ENCODE data around the gene RNF180.
"Not testable (repeated sequence)": the region's sequence is repeated elsewhere in the genome, so short reads cannot be mapped to it uniquely, and the experiment has no call there.

The RNF180 gene

GRCh38 chr5:64181440-64181839 lies 15.8 kb downstream of the RNF180 start:
- no peak for DNase-seq (ENCODE audit: low spot score)

GRCh38 chr5:64183956-64184355 lies 18.3 kb downstream of the RNF180 start:
- DNase-seq (ENCODE audit: low spot score) = no peak

- DNase-seq (ENCODE audit: low spot score) = no peak
Measured at GRCh38 chr5:64184832-64185231, 19.2 kb downstream of the RNF180 start.

GRCh38 chr5:64188776-64189175 lies 23.1 kb downstream of the RNF180 start:
- no peak for DNase-seq (ENCODE audit: low spot score)

GRCh38 chr5:64190562-64191306 lies 25.1 kb downstream of the RNF180 start:
- DNase-seq (ENCODE audit: low spot score) = no peak

- no peak for DNase-seq (ENCODE audit: low spot score)
Measured at GRCh38 chr5:64195981-64196380, 30.3 kb downstream of the RNF180 start.

- DNase-seq (ENCODE audit: low spot score) = no peak
Measured at GRCh38 chr5:64199425-64199824, 33.8 kb downstream of the RNF180 start.

GRCh38 chr5:64201996-64202395 lies 36.4 kb downstream of the RNF180 start:
- DNase-seq (ENCODE audit: low spot score) = no peak

- no peak for DNase-seq (ENCODE audit: low spot score)
Measured at GRCh38 chr5:64206653-64207052, 41.0 kb downstream of the RNF180 start.

- no peak for DNase-seq (ENCODE audit: low spot score)
Measured at GRCh38 chr5:64207978-64208377, 42.3 kb downstream of the RNF180 start.

- DNase-seq (ENCODE audit: low spot score) = no peak
Measured at GRCh38 chr5:64209353-64209752, 43.7 kb downstream of the RNF180 start.

GRCh38 chr5:64210866-64211265 lies 45.2 kb downstream of the RNF180 start:
- no peak for DNase-seq (ENCODE audit: low spot score)

- DNase-seq (ENCODE audit: low spot score) = no peak
Measured at GRCh38 chr5:64213011-64213410, 47.4 kb downstream of the RNF180 start.

- DNase-seq (ENCODE audit: low spot score) = no peak
Measured at GRCh38 chr5:64213531-64213930, 47.9 kb downstream of the RNF180 start.

GRCh38 chr5:64214132-64214531 lies 48.5 kb downstream of the RNF180 start:
- DNase-seq (ENCODE audit: low spot score) = no peak

- DNase-seq (ENCODE audit: low spot score) = no peak
Measured at GRCh38 chr5:64221911-64222310, 56.3 kb downstream of the RNF180 start.

GRCh38 chr5:64225286-64225981 lies 59.8 kb downstream of the RNF180 start:
- not testable (repeated sequence) for DNase-seq (ENCODE audit: low spot score)

GRCh38 chr5:64227131-64227537 lies 61.5 kb downstream of the RNF180 start:
- not testable (repeated sequence) for DNase-seq (ENCODE audit: low spot score)

- DNase-seq (ENCODE audit: low spot score) = peak; percentile 34
Measured at GRCh38 chr5:64229163-64229774, 63.6 kb downstream of the RNF180 start.

GRCh38 chr5:64260756-64261155 lies 95.1 kb downstream of the RNF180 start:
- no peak for DNase-seq (ENCODE audit: low spot score)

GRCh38 chr5:64269164-64269563 lies 103.5 kb downstream of the RNF180 start:
- DNase-seq (ENCODE audit: low spot score) = no peak

- DNase-seq (ENCODE audit: low spot score) = no peak
Measured at GRCh38 chr5:64273276-64273675, 107.6 kb downstream of the RNF180 start.
